K562 (cell line): ENCODE measurements around the gene RNASEH2A. TPM values are rescaled to one million over a fixed set of nuclear protein-coding genes. Genes with fewer than 3 reads are reported as not detected.
A peak's percentile ranks its signal among the peaks of the same experiment; 100 is the strongest.

ENCODE experiments used
- AFF1 ChIP-seq, 2 experiments: fragments of 450-650 bp; IDR thresholded peaks; 2 replicates each; pipeline ENCODE4 v1.6.1; 2018; ENCODE audit warnings: mild to moderate bottlenecking in 2 of 2, low read depth in 1 of 2; ENCODE audit not compliant: partially characterized antibody in 2 of 2
- CHCHD3 ChIP-seq: fragments of 250-450 bp; sonication (Bioruptor Pico); IDR thresholded peaks from 2 replicates; pipeline ENCODE4 v2.1.2; 2022; ENCODE audit warnings: mild to moderate bottlenecking
- DEAF1 ChIP-seq: fragments of 450-650 bp; formaldehyde crosslinking; IDR thresholded peaks from 2 replicates; pipeline ENCODE4 v1.4.0; 2020; ENCODE audit warnings: mild to moderate bottlenecking, moderate library complexity
- ELK3 ChIP-seq: fragments of 450-650 bp; formaldehyde crosslinking; IDR thresholded peaks from 2 replicates; pipeline ENCODE4 v1.4.0; 2020; ENCODE audit warnings: mild to moderate bottlenecking
- HIVEP1 ChIP-seq: fragments of 250-450 bp; sonication (Bioruptor Pico); IDR thresholded peaks from 2 replicates; pipeline ENCODE4 v1.4.0; 2020; ENCODE audit warnings: mild to moderate bottlenecking
- ILF3 ChIP-seq: fragments of 450-650 bp; IDR thresholded peaks from 2 replicates; pipeline ENCODE4 v1.6.1; 2018; ENCODE audit warnings: antibody characterized with exemption, mild to moderate bottlenecking, moderate library complexity, borderline replicate concordance
- KDM5B ChIP-seq: fragments of 200-600 bp; sonication (generic); IDR thresholded peaks from 2 replicates; pipeline ENCODE4 v1.6.1; 2012; ENCODE audit warnings: low read depth, mild to moderate bottlenecking, moderate library complexity, low read length, control low read depth, inconsistent platforms; ENCODE audit not compliant: insufficient replicate concordance
- KLF10 ChIP-seq: fragments of 250-450 bp; sonication (Bioruptor Pico); IDR thresholded peaks from 2 replicates; pipeline ENCODE4 v1.6.1; 2021; ENCODE audit warnings: matching md5 sums
- LCOR ChIP-seq: sonication (generic); formaldehyde crosslinking; IDR thresholded peaks from 2 replicates; pipeline ENCODE4 v1.8.0; 2022; ENCODE audit warnings: mild to moderate bottlenecking, missing genetic modification reagents
- PCBP2 ChIP-seq: fragments of 200-400 bp; formaldehyde crosslinking; IDR thresholded peaks from 2 replicates; pipeline ENCODE4 v1.6.1; 2018; ENCODE audit warnings: low read length, low read depth, mild to moderate bottlenecking, moderate library complexity; ENCODE audit not compliant: poor library complexity, severe bottlenecking
- SAP30 ChIP-seq: fragments of 200-600 bp; sonication (generic); IDR thresholded peaks from 2 replicates; pipeline ENCODE4 v1.6.1; 2012; ENCODE audit warnings: borderline replicate concordance, low read depth, mild to moderate bottlenecking, moderate library complexity, low read length, control low read depth, inconsistent platforms; ENCODE audit not compliant: insufficient read depth, poor library complexity, severe bottlenecking
- SMARCA4 ChIP-seq: fragments of 450-650 bp; IDR thresholded peaks from 2 replicates; pipeline ENCODE4 v1.6.1; 2016
- SMARCE1 ChIP-seq: fragments of 450-650 bp; IDR thresholded peaks from 2 replicates; pipeline ENCODE4 v1.7.1; 2016; ENCODE audit warnings: mild to moderate bottlenecking
- SNAPC5 ChIP-seq: fragments of 250-450 bp; sonication (Bioruptor Pico); IDR thresholded peaks from 2 replicates; pipeline ENCODE4 v1.8.0; 2021; ENCODE audit warnings: moderate library complexity, mild to moderate bottlenecking, inconsistent platforms
- SNRNP70 ChIP-seq: fragments of 200-400 bp; formaldehyde crosslinking; optimal IDR thresholded peaks from 2 replicates; pipeline ENCODE3; 2017; ENCODE audit warnings: low read depth, low read length
- SOX6 ChIP-seq: fragments of 450-650 bp; IDR thresholded peaks from 2 replicates; pipeline ENCODE4 v1.6.1; 2014; ENCODE audit warnings: mild to moderate bottlenecking
- SRSF9 ChIP-seq: fragments of 200-400 bp; formaldehyde crosslinking; IDR thresholded peaks from 2 replicates; pipeline ENCODE4 v1.6.1; 2017; ENCODE audit warnings: low read depth, low read length, borderline replicate concordance
- ZFP1 ChIP-seq: fragments of 450-650 bp; formaldehyde crosslinking; IDR thresholded peaks from 2 replicates; pipeline ENCODE4 v1.4.0; 2020; ENCODE audit warnings: mild to moderate bottlenecking, mixed read lengths
- ZNF12 ChIP-seq: sonication (generic); formaldehyde crosslinking; IDR thresholded peaks from 2 replicates; pipeline ENCODE4 v1.4.0; 2020; ENCODE audit warnings: mild to moderate bottlenecking, missing genetic modification reagents
- ZNF197 ChIP-seq: fragments of 200-800 bp; sonication (Bioruptor generic); IDR thresholded peaks from 2 replicates; pipeline ENCODE4 v1.6.1; 2016; ENCODE audit warnings: low read depth, missing genetic modification characterization, missing compliant biosample characterization
- ZNF24 ChIP-seq: fragments of 450-650 bp; IDR thresholded peaks from 2 replicates; pipeline ENCODE4 v1.6.1; 2016
- ZNF77 ChIP-seq: fragments of 250-450 bp; sonication (Bioruptor Pico); IDR thresholded peaks from 2 replicates; pipeline ENCODE4 v1.5.0; 2020
- polyA plus RNA-seq, 8 experiments: library from polyadenylated mRNA; depleted of rRNA in 4 of 8; stranded (reverse) in 5 of 8; unstranded in 3 of 8; fragments of >200 nt; fragmentation: Nextera tagmentation in 2 of 8; fragmentation: Illumina TruSeq in 1 of 8; extraction: Ambion mirVana in 2 of 8; extraction: Trizol in 1 of 8; gene quantifications; 2 replicates each; pipeline versions ENCODE4 v1.2.1 to v1.2.3, GENCODE V29; 2011 to 2014; ENCODE audit warnings: inconsistent platforms in 1 of 8, missing spikeins in 1 of 8
- total RNA-seq, 7 experiments: library from RNA; depleted of rRNA in 6 of 7; stranded (reverse); fragments of >200 nt in 6 of 7; fragmentation: Illumina TruSeq in 2 of 7; extraction: Trizol in 2 of 7; gene quantifications; 2 replicates each; pipeline versions ENCODE4 v1.2.1 to v1.2.3, GENCODE V29; 2011 to 2021; ENCODE audit warnings: low replicate concordance in 1 of 7

RNASEH2A gene
- total and polyA plus RNA-seq, 9 of the 15 experiments (the other 6 are each of a cell fraction or from before 2014, with no cell fraction given): 22.3 to 78.0 (median 61.7) TPM

GRCh38 chr19:12792051-12792852 lies 14.1 kb upstream of the RNASEH2A start (continued):
- TF ChIP-seq DEAF1 (no peak), SMARCE1 (no peak), ZNF77 (CRISPR knock-in tag) (no peak), CHCHD3 (CRISPR knock-in tag) (no peak), SNAPC5 (CRISPR knock-in tag) (no peak), ZFP1 (no peak), LCOR (CRISPR knock-in tag) (no peak; the same call in 1 of the 2 replicates), PCBP2 (no peak), AFF1 (IDR thresholded peaks at IDR 0.05; ENCODE audit: low read depth in 1 of 2, partially characterized antibody in 2 of 2) (no peak), ILF3 (no peak), SRSF9 (no peak), ZNF197 (CRISPR knock-in tag) (peak; percentile 28; the same call in 1 of the 2 replicates), ZNF12 (CRISPR knock-in tag) (no peak), HIVEP1 (no peak), SAP30 (peak; percentile 67), KLF10 (CRISPR knock-in tag) (no peak), KDM5B (peak; percentile 72), SOX6 (no peak), SNRNP70 (no peak), ELK3 (CRISPR knock-in tag) (no peak), SMARCA4 (no peak), ZNF24 (no peak)
